ENCODE data around the gene PLD3. TPM values are rescaled to one million over a fixed set of nuclear protein-coding genes. Genes with fewer than 3 reads are reported as not detected.
"Not testable (repeated sequence)": the region's sequence is repeated elsewhere in the genome, so short reads cannot be mapped to it uniquely, and the experiment has no call there.

PLD3 gene
- total RNA-seq, 1 donor from 2014 or later, result 353 TPM

- Mint-ChIP-seq H3K36me3 (ENCODE audit: insufficient read depth) (peaks cover 4% of the 10 kb centered on the region), H3K4me1 (ENCODE audit: low read depth) (peaks cover 13% of the 10 kb centered on the region), H3K4me3 (ENCODE audit: low read depth) (peak overlapping the region; percentile 77), H3K9me3 (ENCODE audit: low read depth) (no peaks in the 10 kb centered on the region), H3K27me3 (no peaks in the 10 kb centered on the region), H3K27ac (peak overlapping the region; percentile 91)
- no peak for TF ChIP-seq CTCF (IDR thresholded peaks at IDR 0.05; ENCODE audit: unreplicated experiment)
- peak; percentile 88 for DNase-seq (ENCODE audit: low spot score, unreplicated experiment)
Observed at GRCh38 chr19:40365613-40366401, 17.3 kb downstream of the PLD3 start.

- peaks cover 4% of the 10 kb centered on the region for H3K36me3 Mint-ChIP-seq (ENCODE audit: insufficient read depth)
- H3K4me1 Mint-ChIP-seq (ENCODE audit: low read depth), result peaks cover 13% of the 10 kb centered on the region
- no peaks in the 10 kb centered on the region for H3K27me3 Mint-ChIP-seq
- H3K27ac Mint-ChIP-seq, result peak overlapping the region; percentile 88
- peak; percentile 60 for DNase-seq (ENCODE audit: low spot score, unreplicated experiment)
- TF ChIP-seq CTCF (IDR thresholded peaks at IDR 0.05; ENCODE audit: unreplicated experiment), result no peak
- peak overlapping the region; percentile 77 for H3K4me3 Mint-ChIP-seq (ENCODE audit: low read depth)
- H3K9me3 Mint-ChIP-seq (ENCODE audit: low read depth), result no peaks in the 10 kb centered on the region
Observed at GRCh38 chr19:40366697-40367561, 18.4 kb downstream of the PLD3 start.

- no peak for TF ChIP-seq CTCF (IDR thresholded peaks at IDR 0.05; ENCODE audit: unreplicated experiment)
- Mint-ChIP-seq H3K36me3 (ENCODE audit: insufficient read depth) (peaks cover 4% of the 10 kb centered on the region), H3K4me1 (ENCODE audit: low read depth) (peaks cover 13% of the 10 kb centered on the region), H3K9me3 (ENCODE audit: low read depth) (no peaks in the 10 kb centered on the region), H3K4me3 (ENCODE audit: low read depth) (no peak overlapping the region), H3K27ac (no peak overlapping the region), H3K27me3 (no peaks in the 10 kb centered on the region)
- DNase-seq (ENCODE audit: low spot score, unreplicated experiment), result no peak
Observed at GRCh38 chr19:40367577-40368434, 19.3 kb downstream of the PLD3 start.

GRCh38 chr19:40369797-40370196 lies 21.3 kb downstream of the PLD3 start:
- no peak for DNase-seq (ENCODE audit: low spot score, unreplicated experiment)
- no peak overlapping the region for H3K4me3 Mint-ChIP-seq (ENCODE audit: low read depth)
- H3K9me3 Mint-ChIP-seq (ENCODE audit: low read depth), result no peaks in the 10 kb centered on the region
- TF ChIP-seq CTCF (IDR thresholded peaks at IDR 0.05; ENCODE audit: unreplicated experiment), result no peak
- H3K4me1 Mint-ChIP-seq (ENCODE audit: low read depth), result peaks cover 13% of the 10 kb centered on the region
- H3K27ac Mint-ChIP-seq, result no peak overlapping the region
- peaks cover 9% of the 10 kb centered on the region for H3K36me3 Mint-ChIP-seq (ENCODE audit: insufficient read depth)
- H3K27me3 Mint-ChIP-seq, result no peaks in the 10 kb centered on the region

GRCh38 chr19:40370253-40370652 lies 21.8 kb downstream of the PLD3 start:
- Mint-ChIP-seq H3K4me1 (ENCODE audit: low read depth) (peaks cover 12% of the 10 kb centered on the region), H3K36me3 (ENCODE audit: insufficient read depth) (peaks cover 11% of the 10 kb centered on the region)
- DNase-seq (ENCODE audit: low spot score, unreplicated experiment); H3K27me3 Mint-ChIP-seq; H3K27ac Mint-ChIP-seq; H3K4me3 Mint-ChIP-seq (ENCODE audit: low read depth); H3K9me3 Mint-ChIP-seq (ENCODE audit: low read depth): not testable (repeated sequence)

Measured in progenitor cell of endocrine pancreas (in vitro differentiated cells).